HepG2 (cell line): Measurements from ENCODE around the gene C2CD2. TPM values are rescaled to one million over a fixed set of nuclear protein-coding genes. Genes with fewer than 3 reads are reported as not detected.

Experiments used
- ATAC-seq: fragments of 200-7000 bp; cut with Tn5 transposase; 3 replicates; pipeline ENCODE4 v1.9.1; 2020; ENCODE audit warnings: mild to moderate bottlenecking, moderate library complexity
- BruUV-seq: library from RNA; stranded (reverse); fragments of 400-500 nt; replicated peaks from 2 replicates; lab custom pipeline; 2021; lab: Mats Ljungman, UMichigan
- CTCF ChIA-PET: fragments of 300-600 bp; formaldehyde crosslinking; extraction: SDS; loops from one replicate; lab custom pipeline; 2021; ENCODE audit warnings: low total read pairs, inconsistent platforms, low intra/inter-chr PET ratio; lab: Yijun Ruan, JAX
- POLR2A ChIA-PET: fragments of 350-600 bp; sonication (Branson Sonifier 250); formaldehyde crosslinking; loops from one replicate; lab custom pipeline; 2020; ENCODE audit warnings: antibody characterized with exemption, inconsistent platforms; lab: Yijun Ruan, JAX
- DNase-seq: peaks from one replicate; pipeline ENCODE4 v3.0.0-alpha.2; 2015; ENCODE audit warnings: low spot score
- FAIRE-seq: peaks from 3 replicates; lab custom pipeline; 2011; peaks lifted over from hg19 to GRCh38; lab: Jason Lieb, UNC
- H2AFZ ChIP-seq: one replicate; pipeline ENCODE4 v1.6.1; 2011; ENCODE audit warnings: low read length, inconsistent platforms
- H3K27ac ChIP-seq: fragments of 300-600 bp; 3 replicates; pipeline ENCODE4 v1.8.0; 2011; ENCODE audit warnings: mixed run types, mild to moderate bottlenecking, mixed read lengths, low read length, inconsistent platforms; ENCODE audit not compliant: insufficient read depth; ENCODE audit errors: extremely low read length
- H3K27me3 ChIP-seq, 2 experiments: fragments of 200-600 bp in 1 of 2; 2 replicates in 1 of 2; 3 replicates in 1 of 2; pipeline versions ENCODE4 v1.6.0 to v1.8.0; 2011; ENCODE audit warnings: low read length in 2 of 2, mild to moderate bottlenecking in 2 of 2, moderate library complexity in 2 of 2, inconsistent platforms in 1 of 2; ENCODE audit not compliant: insufficient read depth in 2 of 2, control insufficient read depth in 1 of 2
- H3K36me3 ChIP-seq, 2 experiments: fragments of 200-600 bp in 1 of 2; replicated peaks in 1 of 2; 2 replicates in 1 of 2; 3 replicates in 1 of 2; pipeline versions ENCODE4 v1.5.1 to v1.8.0; 2011; ENCODE audit warnings: low read length in 2 of 2, inconsistent platforms in 1 of 2; ENCODE audit not compliant: insufficient read depth in 2 of 2, control insufficient read depth in 1 of 2
- H3K4me1 ChIP-seq: 2 replicates; pipeline ENCODE4 v1.5.1; 2012; ENCODE audit warnings: low read length, inconsistent platforms; ENCODE audit not compliant: insufficient read depth
- H3K4me2 ChIP-seq: 2 replicates; pipeline ENCODE4 v1.6.0; 2011; ENCODE audit warnings: low read depth, low read length, inconsistent platforms
- H3K4me3 ChIP-seq, 3 experiments: fragments of 200-600 bp in 1 of 3; sonication (generic), shearing (Covaris generic) in 1 of 3; replicated peaks in 1 of 3; 2 replicates each; pipeline ENCODE4 v1.5.1; 2011 to 2016; ENCODE audit warnings: low read length in 3 of 3, inconsistent platforms in 2 of 3, low read depth in 2 of 3, mild to moderate bottlenecking in 2 of 3, control low read depth in 1 of 3, mixed read lengths in 1 of 3; ENCODE audit not compliant: insufficient read depth in 1 of 3
- H3K79me2 ChIP-seq: one replicate; pipeline ENCODE4 v1.6.1; 2011; ENCODE audit warnings: low read length, inconsistent platforms; ENCODE audit not compliant: insufficient read depth
- H3K9ac ChIP-seq: 2 replicates; pipeline ENCODE4 v1.6.0; 2011; ENCODE audit warnings: mild to moderate bottlenecking, low read depth, low read length, inconsistent platforms; ENCODE audit not compliant: insufficient read depth
- H3K9me3 ChIP-seq: 2 replicates; pipeline ENCODE4 v1.5.1; 2012; ENCODE audit warnings: mild to moderate bottlenecking, low read length
- H4K20me1 ChIP-seq: 2 replicates; pipeline ENCODE4 v1.6.0; 2011; ENCODE audit warnings: inconsistent platforms, mild to moderate bottlenecking, low read length, moderate library complexity; ENCODE audit not compliant: insufficient read depth
- CBX5 ChIP-seq: sonication (generic); formaldehyde crosslinking; IDR thresholded peaks from 2 replicates; pipeline ENCODE4 v1.4.0; 2020; ENCODE audit warnings: missing genetic modification reagents, borderline replicate concordance
- GATAD1 ChIP-seq: IDR thresholded peaks from 2 replicates; pipeline ENCODE4 v1.6.1; 2016; ENCODE audit warnings: missing genetic modification reagents, missing compliant biosample characterization
- GZF1 ChIP-seq: sonication (generic); formaldehyde crosslinking; IDR thresholded peaks from 2 replicates; pipeline ENCODE4 v1.5.1; 2020; ENCODE audit warnings: mild to moderate bottlenecking, missing genetic modification reagents
- HMG20B ChIP-seq: conservative IDR thresholded peaks from 2 replicates; pipeline ENCODE4 v1.6.1; 2016; ENCODE audit warnings: missing genetic modification reagents, missing compliant biosample characterization
- HNRNPLL ChIP-seq: fragments of 200-400 bp; formaldehyde crosslinking; IDR thresholded peaks from 2 replicates; pipeline ENCODE4 v1.6.1; 2017; ENCODE audit warnings: mild to moderate bottlenecking, low read depth, low read length; ENCODE audit not compliant: poor library complexity, severe bottlenecking
- JDP2 ChIP-seq: sonication (generic); formaldehyde crosslinking; IDR thresholded peaks from 2 replicates; pipeline ENCODE4 v1.8.1; 2022; ENCODE audit warnings: missing genetic modification reagents, borderline replicate concordance
- MATR3 ChIP-seq: sonication (generic); formaldehyde crosslinking; IDR thresholded peaks from 2 replicates; pipeline ENCODE4 v1.4.0; 2020; ENCODE audit warnings: missing genetic modification reagents
- RELA ChIP-seq: sonication (generic); formaldehyde crosslinking; IDR thresholded peaks from 2 replicates; pipeline ENCODE4 v1.4.0; 2020; ENCODE audit warnings: missing genetic modification reagents
- SNAI1 ChIP-seq: sonication (generic); formaldehyde crosslinking; IDR thresholded peaks from 2 replicates; pipeline ENCODE4 v1.5.0; 2020; ENCODE audit warnings: mild to moderate bottlenecking, missing genetic modification reagents, borderline replicate concordance
- TFAP4 ChIP-seq: sonication (generic); IDR thresholded peaks from 2 replicates; pipeline ENCODE4 v1.6.1; 2016; ENCODE audit warnings: low read depth, borderline replicate concordance
- ZFP36L1 ChIP-seq: sonication (generic); formaldehyde crosslinking; IDR thresholded peaks from 2 replicates; pipeline ENCODE4 v1.8.0; 2022; ENCODE audit warnings: mild to moderate bottlenecking, missing genetic modification reagents, moderate library complexity
- ZNF292 ChIP-seq: sonication (generic); formaldehyde crosslinking; IDR thresholded peaks from 2 replicates; pipeline ENCODE4 v1.8.1; 2022; ENCODE audit warnings: mild to moderate bottlenecking, low read depth, missing genetic modification reagents, borderline replicate concordance
- ZNF354B ChIP-seq: sonication (generic); formaldehyde crosslinking; IDR thresholded peaks from 2 replicates; pipeline ENCODE4 v1.8.0; 2022; ENCODE audit warnings: mild to moderate bottlenecking, missing genetic modification reagents
- ZNF451 ChIP-seq: sonication (generic); formaldehyde crosslinking; IDR thresholded peaks from 2 replicates; pipeline ENCODE4 v1.5.0; 2020; ENCODE audit warnings: mild to moderate bottlenecking, missing genetic modification reagents
- ZNF619 ChIP-seq: sonication (generic); formaldehyde crosslinking; IDR thresholded peaks from 2 replicates; pipeline ENCODE4 v1.4.0; 2020; ENCODE audit warnings: mild to moderate bottlenecking, missing genetic modification reagents
- ZNF709 ChIP-seq: sonication (generic); formaldehyde crosslinking; IDR thresholded peaks from 2 replicates; pipeline ENCODE4 v1.5.0; 2020; ENCODE audit warnings: mild to moderate bottlenecking, missing genetic modification reagents
- ZSCAN5A ChIP-seq: sonication (generic); formaldehyde crosslinking; IDR thresholded peaks from 2 replicates; pipeline ENCODE4 v1.8.0; 2022; ENCODE audit warnings: mild to moderate bottlenecking, missing genetic modification reagents, borderline replicate concordance
- WGBS: methylation state at CpG from one replicate; pipeline ENCODE4 v1.1.6; 2017; ENCODE audit warnings: low lambda C conversion rate; 5-methylcytosine and 5-hydroxymethylcytosine counted together
- in situ Hi-C: cut with HindIII; loops from 2 replicates; pipeline ENCODE4 v1.10.0; 2017; ENCODE audit warnings: low pct_unique_long_range_greater_than_20kb; ENCODE audit not compliant: extremely low pct_ligation_motif_present
- intact Hi-C: fragments of 100-400 bp; cut with micrococcal nuclease; formaldehyde crosslinking; loops from one replicate; pipeline ENCODE4 v1.10.0; 2022; ENCODE audit not compliant: unreplicated experiment
- polyA plus RNA-seq, 8 experiments: library from polyadenylated mRNA; depleted of rRNA in 3 of 8; stranded (reverse) in 7 of 8; unstranded in 1 of 8; fragments of >200 nt; fragmentation: Illumina TruSeq in 4 of 8; extraction: Trizol in 4 of 8; gene quantifications; 2 replicates each; pipeline versions ENCODE4 v1.2.1 to v1.2.3, GENCODE V29; 2011 to 2016; ENCODE audit warnings: low read depth in 4 of 8, missing spikeins in 1 of 8, mixed read lengths in 1 of 8; ENCODE audit not compliant: insufficient read depth in 1 of 8
- total RNA-seq, 5 experiments: library from RNA; depleted of rRNA; stranded (reverse); fragments of >200 nt; fragmentation: Illumina TruSeq; extraction: Trizol; gene quantifications; 2 replicates each; pipeline ENCODE4 v1.2.3, GENCODE V29; 2016; ENCODE audit warnings: low read depth in 1 of 5
- TF ChIP-seq, protein P1 (sequence below): IDR thresholded peaks from 2 replicates; pipeline ENCODE4 v1.6.1; 2016

Gene C2CD2
- total and polyA plus RNA-seq, 2 of the 13 experiments (the other 11 are each of a cell fraction or from before 2014, with no cell fraction given): 12.5 to 19.7 TPM

DNA sequence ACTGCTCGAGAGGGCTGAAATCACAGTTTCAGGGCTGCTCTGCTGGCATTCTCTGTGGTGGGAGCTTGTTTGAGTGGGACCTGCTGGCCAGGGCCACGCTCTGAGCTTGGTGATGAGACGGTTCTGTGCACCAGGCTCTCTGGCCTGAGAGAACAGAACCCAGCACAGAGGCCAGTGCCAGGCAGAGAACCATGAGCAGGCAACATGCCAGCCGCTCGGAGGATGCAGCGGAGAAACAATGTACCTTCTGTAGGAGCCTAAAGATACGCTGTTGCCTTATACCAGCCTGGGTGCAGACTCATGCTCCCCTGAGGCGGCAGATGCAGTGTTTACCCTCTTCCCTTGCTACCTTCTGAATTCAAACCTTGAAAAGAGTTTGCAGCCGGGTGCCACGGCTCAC lies 10.0 kb downstream of the C2CD2 start:
- Histone ChIP-seq H3K4me3 (no peak overlapping the region), H3K79me2 (peaks cover 28% of the 10 kb centered on the region), H3K27ac (no peak overlapping the region), H3K9ac (no peak overlapping the region), H4K20me1 (no peaks in the 10 kb centered on the region), H3K4me1 (peaks cover 22% of the 10 kb centered on the region), H3K27me3 (no peaks in the 10 kb centered on the region), H3K9me3 (no peaks in the 10 kb centered on the region), H3K4me2 (no peak overlapping the region), H2AFZ (no peak overlapping the region), H3K36me3 (peaks cover 5 to 16% of the 10 kb centered on the region in 2 experiments; a peak in 3 of 5 replicates)
- no peak for DNase-seq
- CTCF ChIA-PET: no interaction called here
- intact Hi-C loops (no loop called here), in situ Hi-C loops (no loop called here)
- TF ChIP-seq, protein P1, sequence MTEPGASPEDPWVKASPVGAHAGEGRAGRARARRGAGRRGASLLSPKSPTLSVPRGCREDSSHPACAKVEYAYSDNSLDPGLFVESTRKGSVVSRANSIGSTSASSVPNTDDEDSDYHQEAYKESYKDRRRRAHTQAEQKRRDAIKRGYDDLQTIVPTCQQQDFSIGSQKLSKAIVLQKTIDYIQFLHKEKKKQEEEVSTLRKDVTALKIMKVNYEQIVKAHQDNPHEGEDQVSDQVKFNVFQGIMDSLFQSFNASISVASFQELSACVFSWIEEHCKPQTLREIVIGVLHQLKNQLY (CRISPR knock-in tag): no peak
- TF ChIP-seq SNAI1 (CRISPR knock-in tag): no peak
- BruUV-seq: no TSS peak
- POLR2A ChIA-PET: interaction anchor here (1.0 kb wide), 1 partner anchor 18 kb away, joined by 3 read pairs; no protein-coding TSS in a partner anchor
- no peak for ATAC-seq
- no peak for FAIRE-seq
- 98% methylated on average over 9 of the region's 10 CpGs for WGBS

DNA sequence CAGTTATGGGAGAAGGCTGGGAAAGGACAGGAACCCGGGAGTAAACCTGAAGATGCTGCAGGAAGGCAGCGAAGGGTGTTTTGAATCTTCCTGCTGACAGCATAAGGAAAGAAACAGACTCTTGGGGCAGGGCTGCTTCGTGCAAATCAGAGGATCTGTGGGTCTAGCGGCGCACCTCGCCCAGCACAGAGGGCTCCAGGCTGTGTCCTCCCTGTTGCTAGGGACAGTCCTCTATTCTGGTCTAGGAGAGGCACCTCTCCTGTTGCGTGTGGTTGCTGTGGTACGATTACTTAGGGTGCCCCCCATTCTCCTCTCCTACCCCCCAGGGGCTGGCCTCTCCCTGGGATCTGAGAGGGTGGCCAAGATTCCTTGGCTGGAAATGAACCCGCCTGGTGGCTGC lies 11.4 kb downstream of the C2CD2 start:
- Histone ChIP-seq H3K36me3 (peaks cover 5 to 16% of the 10 kb centered on the region in 2 experiments; a peak in 3 of 5 replicates), H2AFZ (no peak overlapping the region), H3K4me2 (no peak overlapping the region), H3K27ac (no peak overlapping the region), H3K27me3 (no peaks in the 10 kb centered on the region), H3K4me1 (peaks cover 9% of the 10 kb centered on the region; the same call in 1 of the 2 replicates), H3K9ac (no peak overlapping the region), H3K9me3 (no peaks in the 10 kb centered on the region)
- in situ Hi-C loops: no loop called here
- CTCF ChIA-PET: no interaction called here
- intact Hi-C loops: no loop called here
- WGBS: 97% methylated on average over 6 of the region's 9 CpGs
- ATAC-seq (no peak), DNase-seq (no peak), FAIRE-seq (no peak)
- BruUV-seq: no TSS peak
- TF ChIP-seq ZNF451 (CRISPR knock-in tag): no peak
- no peak for TF ChIP-seq ZFP36L1 (CRISPR knock-in tag)
- TF ChIP-seq HNRNPLL: no peak
- no peak for TF ChIP-seq ZNF354B
- TF ChIP-seq GATAD1 (CRISPR knock-in tag): no peak
- TF ChIP-seq ZNF292 (CRISPR knock-in tag): no peak
- no peak for TF ChIP-seq RELA (CRISPR knock-in tag)
- no peak for TF ChIP-seq MATR3 (CRISPR knock-in tag)
- no peak for TF ChIP-seq ZNF619 (CRISPR knock-in tag)
- no peak for TF ChIP-seq TFAP4
- no peak for TF ChIP-seq GZF1
- TF ChIP-seq ZSCAN5A (CRISPR knock-in tag): no peak
- no peak for TF ChIP-seq JDP2 (CRISPR knock-in tag)
- no peak for TF ChIP-seq CBX5 (CRISPR knock-in tag)
- TF ChIP-seq HMG20B (CRISPR knock-in tag): no peak
- no peak for TF ChIP-seq ZNF709 (CRISPR knock-in tag)
- TF ChIP-seq, all 625 proteins: peak for 0
- POLR2A ChIA-PET: no interaction called here
- Histone ChIP-seq H4K20me1 (no peaks in the 10 kb centered on the region), H3K4me3 (no peak overlapping the region), H3K79me2 (peaks cover 25% of the 10 kb centered on the region)
